ENCODE measurements around the gene SGMS1. TPM values are rescaled to one million over a fixed set of nuclear protein-coding genes. Genes with fewer than 3 reads are reported as not detected.

Gene SGMS1
- polyA plus RNA-seq, 2 of the 4 experiments (the other 2 are of a cell fraction): 22.7 to 28.2 TPM

DNA sequence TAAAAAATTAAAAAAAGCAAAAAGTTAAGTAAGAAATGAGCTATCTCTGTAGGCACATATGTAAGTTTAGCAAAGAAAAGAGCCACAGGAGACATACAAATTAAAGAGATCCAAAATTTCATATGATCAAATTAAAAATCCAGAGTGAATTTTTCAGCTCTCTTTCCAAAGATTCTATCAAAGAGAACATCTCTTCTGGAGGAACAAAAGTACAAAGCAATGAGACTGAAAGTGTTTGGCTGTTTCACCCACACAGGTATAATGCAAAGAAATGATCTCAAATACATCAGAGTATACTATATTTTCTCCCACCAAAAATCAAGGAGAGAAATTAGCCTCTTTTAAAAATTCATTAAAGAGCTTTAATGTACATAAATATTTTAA, 297.6 kb downstream of the SGMS1 start:
- no peak for DNase-seq (ENCODE audit: low read depth in 1 of 2, low spot score in 1 of 2)
- POLR2A ChIA-PET: no interaction called here

DNA sequence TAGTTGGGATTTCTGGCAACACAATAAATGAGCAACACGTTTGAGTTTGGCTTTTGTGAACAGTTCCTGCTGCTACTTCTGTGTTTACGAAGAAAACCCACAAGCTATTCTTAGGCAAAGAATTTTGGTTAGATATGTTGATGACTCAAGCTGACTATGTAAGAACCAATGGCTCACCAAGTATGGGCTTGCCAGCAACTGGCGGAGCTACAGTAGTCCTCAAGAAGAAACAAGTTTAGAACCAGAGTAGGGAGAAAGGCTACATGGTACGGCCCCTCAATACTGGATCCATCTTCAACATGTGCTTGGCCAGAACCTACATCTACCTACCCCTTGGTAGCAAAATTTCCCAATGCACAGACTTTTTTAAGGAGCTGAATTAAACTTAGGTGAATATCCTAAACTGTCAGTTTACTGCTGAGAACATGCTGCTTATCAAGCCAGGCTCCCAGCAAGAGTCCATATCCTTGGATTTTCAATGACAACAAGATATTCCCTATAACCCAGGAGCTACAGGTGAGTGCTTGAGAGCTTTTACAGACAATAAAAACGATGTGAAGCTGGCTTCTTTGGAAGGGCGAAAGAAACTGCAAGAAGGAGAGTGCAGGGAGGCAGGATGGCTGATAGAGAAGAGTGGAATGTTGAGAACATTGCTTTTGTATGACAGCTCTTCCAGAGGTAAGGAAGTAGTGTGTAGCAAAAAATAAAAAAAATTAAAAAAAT, 298.1 kb downstream of the SGMS1 start:
- Histone ChIP-seq H3K4me1 (peaks cover 26% of the 10 kb centered on the region), H3K4me3 (no peak overlapping the region), H3K27ac (peak overlapping the region in 1 of 2 experiments; percentile 13; a peak in 1 of 6 replicates), H3K4me2 (peak overlapping the region; percentile 47), H3K9me3 (no peaks in the 10 kb centered on the region)
- FAIRE-seq: no peak
- WGBS (ENCODE audit: missing lambda C conversion rate): 44% methylated on average over 6 of the region's 6 CpGs
- ATAC-seq: peak; percentile 80 to 87
- POLR2A ChIA-PET: no interaction called here
- peak; percentile 18 to 56 for DNase-seq (ENCODE audit: low read depth in 1 of 2, low spot score in 1 of 2)
- CTCF ChIA-PET: interaction anchor here (1.0 to 1.4 kb wide), 5 partner anchors 14 to 95 kb away, joined by 3 to 4 read pairs (median 3); no protein-coding TSS in a partner anchor
- TF ChIP-seq ZC3H11A (IDR thresholded peaks at IDR 0.05): no peak
- no peak for TF ChIP-seq CBX2 (IDR thresholded peaks at IDR 0.05; ENCODE audit: borderline replicate concordance, low read depth)
- no peak for TF ChIP-seq RFX5 (IDR thresholded peaks at IDR 0.05)
- TF ChIP-seq PHF8 (IDR thresholded peaks at IDR 0.05; ENCODE audit: borderline replicate concordance, low read depth): no peak
- no peak for TF ChIP-seq NFE2L2 (conservative IDR thresholded peaks at IDR 0.05; ENCODE audit: low read length)
- TF ChIP-seq FOSL2 (IDR thresholded peaks at IDR 0.05): no peak
- TF ChIP-seq FOSL2 (CRISPR knock-in tag; IDR thresholded peaks at IDR 0.05): peak; percentile 42; the same call in 1 of the 2 replicates
- no peak for TF ChIP-seq POLR2A (IDR thresholded peaks at IDR 0.05; ENCODE audit: low read length)
- TF ChIP-seq TFCP2L1 (CRISPR knock-in tag; IDR thresholded peaks at IDR 0.05): no peak
- no peak for TF ChIP-seq HDAC2 (IDR thresholded peaks at IDR 0.05)
- no peak for TF ChIP-seq EP300 (IDR thresholded peaks at IDR 0.05)
- TF ChIP-seq, protein P1, sequence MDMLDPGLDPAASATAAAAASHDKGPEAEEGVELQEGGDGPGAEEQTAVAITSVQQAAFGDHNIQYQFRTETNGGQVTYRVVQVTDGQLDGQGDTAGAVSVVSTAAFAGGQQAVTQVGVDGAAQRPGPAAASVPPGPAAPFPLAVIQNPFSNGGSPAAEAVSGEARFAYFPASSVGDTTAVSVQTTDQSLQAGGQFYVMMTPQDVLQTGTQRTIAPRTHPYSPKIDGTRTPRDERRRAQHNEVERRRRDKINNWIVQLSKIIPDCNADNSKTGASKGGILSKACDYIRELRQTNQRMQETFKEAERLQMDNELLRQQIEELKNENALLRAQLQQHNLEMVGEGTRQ (IDR thresholded peaks at IDR 0.05): no peak
- TF ChIP-seq HOXB5 (CRISPR knock-in tag; IDR thresholded peaks at IDR 0.05): no peak
- no peak for TF ChIP-seq ELK1 (IDR thresholded peaks at IDR 0.05; ENCODE audit: low read depth, low read length)
- TF ChIP-seq JUNB (IDR thresholded peaks at IDR 0.05): 0 out of 2 replicates have a peak, but pooled peaks have one; percentile 15
- 0 out of 2 replicates have a peak, but pooled peaks have one; percentile 49 for TF ChIP-seq FOXS1 (CRISPR knock-in tag; IDR thresholded peaks at IDR 0.05)
- no peak for TF ChIP-seq RAD21 (conservative IDR thresholded peaks at IDR 0.05 in 1 of 2, IDR thresholded peaks at IDR 0.05 in 1 of 2)
- TF ChIP-seq NR3C1 (IDR thresholded peaks at IDR 0.05): no peak
- TF ChIP-seq CTCF (IDR thresholded peaks at IDR 0.05): no peak
- no peak for TF ChIP-seq HOXB13 (CRISPR knock-in tag; IDR thresholded peaks at IDR 0.05; ENCODE audit: low read depth)

More for the DNA sequence above, 297.6 kb downstream of the SGMS1 start:
- no peak overlapping the region for H3K27ac ChIP-seq
- peak overlapping the region; percentile 47; the same call in 2 of the 3 replicates for H3K4me2 ChIP-seq
- no peaks in the 10 kb centered on the region for H3K9me3 ChIP-seq
- FAIRE-seq (no peak), ATAC-seq (no peak)
- CTCF ChIA-PET: interaction anchor here (1.0 to 1.4 kb wide), 5 partner anchors 15 to 95 kb away, joined by 3 to 4 read pairs (median 3); no protein-coding TSS in a partner anchor
- no peak for TF ChIP-seq ATOH8 (CRISPR knock-in tag; IDR thresholded peaks at IDR 0.05; ENCODE audit: low read depth)
- no peak for TF ChIP-seq KDM5A (IDR thresholded peaks at IDR 0.05)
- no peak for TF ChIP-seq ESRRA (IDR thresholded peaks at IDR 0.05; ENCODE audit: borderline replicate concordance, low read length)
- TF ChIP-seq RARB (CRISPR knock-in tag; IDR thresholded peaks at IDR 0.05): no peak
- no peak for TF ChIP-seq GATA3 (IDR thresholded peaks at IDR 0.05; ENCODE audit: borderline replicate concordance)
- TF ChIP-seq ZSCAN20 (CRISPR knock-in tag; IDR thresholded peaks at IDR 0.05): no peak
- TF ChIP-seq, protein P2, sequence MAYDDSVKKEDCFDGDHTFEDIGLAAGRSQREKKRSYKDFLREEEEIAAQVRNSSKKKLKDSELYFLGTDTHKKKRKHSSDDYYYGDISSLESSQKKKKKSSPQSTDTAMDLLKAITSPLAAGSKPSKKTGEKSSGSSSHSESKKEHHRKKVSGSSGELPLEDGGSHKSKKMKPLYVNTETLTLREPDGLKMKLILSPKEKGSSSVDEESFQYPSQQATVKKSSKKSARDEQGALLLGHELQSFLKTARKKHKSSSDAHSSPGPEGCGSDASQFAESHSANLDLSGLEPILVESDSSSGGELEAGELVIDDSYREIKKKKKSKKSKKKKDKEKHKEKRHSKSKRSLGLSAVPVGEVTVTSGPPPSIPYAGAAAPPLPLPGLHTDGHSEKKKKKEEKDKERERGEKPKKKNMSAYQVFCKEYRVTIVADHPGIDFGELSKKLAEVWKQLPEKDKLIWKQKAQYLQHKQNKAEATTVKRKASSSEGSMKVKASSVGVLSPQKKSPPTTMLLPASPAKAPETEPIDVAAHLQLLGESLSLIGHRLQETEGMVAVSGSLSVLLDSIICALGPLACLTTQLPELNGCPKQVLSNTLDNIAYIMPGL (CRISPR knock-in tag; IDR thresholded peaks at IDR 0.05; ENCODE audit: borderline replicate concordance): no peak
- TF ChIP-seq MAFK (IDR thresholded peaks at IDR 0.05; ENCODE audit: partially characterized antibody): no peak
- TF ChIP-seq HEYL (CRISPR knock-in tag; IDR thresholded peaks at IDR 0.05): no peak
- no peak for TF ChIP-seq HOXB13 (CRISPR knock-in tag; IDR thresholded peaks at IDR 0.05; ENCODE audit: low read depth)
- TF ChIP-seq BHLHE40 (IDR thresholded peaks at IDR 0.05; ENCODE audit: low read depth, low read length): no peak
- no peak for TF ChIP-seq E2F6 (IDR thresholded peaks at IDR 0.05; ENCODE audit: borderline replicate concordance, low read depth)
- TF ChIP-seq RNF2 (IDR thresholded peaks at IDR 0.05; ENCODE audit: borderline replicate concordance, low read depth): no peak
- no peak for TF ChIP-seq POLR2AphosphoS2 (conservative IDR thresholded peaks at IDR 0.05; ENCODE audit: low read length)
- no peak for TF ChIP-seq TFCP2L1 (CRISPR knock-in tag; IDR thresholded peaks at IDR 0.05)
- TF ChIP-seq ZC3H11A (IDR thresholded peaks at IDR 0.05): no peak
- TF ChIP-seq NR3C1 (IDR thresholded peaks at IDR 0.05): no peak
- no peak for TF ChIP-seq ZFP36 (IDR thresholded peaks at IDR 0.05; ENCODE audit: borderline replicate concordance, partially characterized antibody)
- no peak for TF ChIP-seq HOXB5 (CRISPR knock-in tag; IDR thresholded peaks at IDR 0.05)
- H3K4me3 ChIP-seq: no peak overlapping the region
- H3K4me1 ChIP-seq: peaks cover 26% of the 10 kb centered on the region

Measured in A549 (cell line).